Caco-2 (cell line): ENCODE data around the gene DOCK6. TPM values are rescaled to one million over a fixed set of nuclear protein-coding genes. Genes with fewer than 3 reads are reported as not detected.

ENCODE experiments used
- BruUV-seq: library from RNA; stranded (reverse); fragments of 400-500 nt; replicated peaks from 2 replicates; lab custom pipeline; 2021; lab: Mats Ljungman, UMichigan
- CTCF ChIA-PET: fragments of 300-600 bp; sonication (Branson Sonifier 250); formaldehyde crosslinking; loops from one replicate; lab custom pipeline; 2022; ENCODE audit warnings: antibody characterized with exemption; lab: Charles Lee
- POLR2A ChIA-PET: fragments of 300-600 bp; sonication (Branson Sonifier 250); formaldehyde crosslinking; loops from one replicate; lab custom pipeline; 2022; ENCODE audit warnings: antibody characterized with exemption; lab: Charles Lee
- DNase-seq, 2 experiments: peaks; one replicate each; pipeline versions ENCODE4 v3.0.0 to v3.0.0-alpha.2; 2020 to 2022
- H3K27me3 ChIP-seq: replicated peaks from 2 replicates; pipeline ENCODE4 v1.6.0; 2011; ENCODE audit warnings: low read length; ENCODE audit not compliant: control insufficient read depth, insufficient read depth
- H3K36me3 ChIP-seq: 2 replicates; pipeline ENCODE4 v1.5.1; 2011; ENCODE audit warnings: low read length; ENCODE audit not compliant: control insufficient read depth, insufficient read depth
- H3K4me1 ChIP-seq: fragments of 250-450 bp; sonication (Bioruptor Pico); 2 replicates; pipeline ENCODE4 v1.5.1; 2020; ENCODE audit warnings: mild to moderate bottlenecking
- H3K4me3 ChIP-seq: 2 replicates; pipeline ENCODE4 v1.5.1; 2011; ENCODE audit warnings: low read depth, mild to moderate bottlenecking, control low read depth, low read length
- H3K9me3 ChIP-seq: fragments of 250-450 bp; sonication (Bioruptor Pico); 2 replicates; pipeline ENCODE4 v1.5.1; 2020; ENCODE audit warnings: mild to moderate bottlenecking, moderate library complexity
- H3K27ac Mint-ChIP-seq: one replicate; pipeline ENCODE4 v1.8.0; 2022; ENCODE audit warnings: mixed read lengths; ENCODE audit not compliant: unreplicated experiment
- H3K27me3 Mint-ChIP-seq: one replicate; pipeline ENCODE4 v1.8.0; 2022; ENCODE audit warnings: mixed read lengths; ENCODE audit not compliant: insufficient read depth, unreplicated experiment
- H3K36me3 Mint-ChIP-seq: one replicate; pipeline ENCODE4 v1.8.0; 2022; ENCODE audit warnings: mild to moderate bottlenecking, mixed read lengths; ENCODE audit not compliant: insufficient read depth, unreplicated experiment
- H3K4me1 Mint-ChIP-seq: one replicate; pipeline ENCODE4 v1.8.0; 2022; ENCODE audit warnings: low read depth, mixed read lengths; ENCODE audit not compliant: unreplicated experiment
- H3K4me3 Mint-ChIP-seq: one replicate; pipeline ENCODE4 v1.8.0; 2022; ENCODE audit warnings: mild to moderate bottlenecking, moderate library complexity, mixed read lengths; ENCODE audit not compliant: unreplicated experiment
- H3K9me3 Mint-ChIP-seq: one replicate; pipeline ENCODE4 v1.8.0; 2022; ENCODE audit warnings: mixed read lengths; ENCODE audit not compliant: unreplicated experiment
- intact Hi-C: fragments of 100-400 bp; cut with micrococcal nuclease; formaldehyde crosslinking; loops from one replicate; pipeline ENCODE4 v1.10.0; 2022; ENCODE audit not compliant: unreplicated experiment
- total RNA-seq: library from RNA; stranded (reverse); gene quantifications from 2 replicates; pipeline ENCODE4 v1.2.3, GENCODE V29; 2022
- TF ChIP-seq, protein P1 (sequence below), 2 experiments: fragments of 200-600 bp in 1 of 2; IDR thresholded peaks; 1 replicate in 1 of 2; 2 replicates in 1 of 2; pipeline versions ENCODE4 v1.5.1 to v1.8.0; 2011 to 2022; ENCODE audit warnings: antibody characterized with exemption in 1 of 2, control low read depth in 1 of 2, inconsistent platforms in 1 of 2, low read depth in 1 of 2, low read length in 1 of 2, mild to moderate bottlenecking in 1 of 2, moderate library complexity in 1 of 2; ENCODE audit not compliant: insufficient read depth in 1 of 2, severe bottlenecking in 1 of 2, unreplicated experiment in 1 of 2

DOCK6 gene
- total RNA-seq, 1 experiment from 2014 or later = 84.1 TPM

- ChIA-PET CTCF (no interaction called here), POLR2A (interaction anchor here (0.7 kb wide), 1 partner anchor 516 kb away, joined by 3 read pairs; no protein-coding TSS in a partner anchor)
- no peak overlapping the region for H3K27ac Mint-ChIP-seq
- DNase-seq = no peak
- H3K4me3 Mint-ChIP-seq = no peak overlapping the region
- H3K27me3 Mint-ChIP-seq = no peaks in the 10 kb centered on the region
- H3K9me3 Mint-ChIP-seq = no peaks in the 10 kb centered on the region
- H3K4me1 Mint-ChIP-seq = peaks cover 4% of the 10 kb centered on the region
- Histone ChIP-seq H3K36me3 (no peaks in the 10 kb centered on the region), H3K27me3 (no peaks in the 10 kb centered on the region), H3K4me1 (peaks cover 6% of the 10 kb centered on the region; the same call in 1 of the 2 replicates), H3K9me3 (no peaks in the 10 kb centered on the region), H3K4me3 (no peak overlapping the region)
- intact Hi-C loops = no loop called here
- TF ChIP-seq, protein P1, sequence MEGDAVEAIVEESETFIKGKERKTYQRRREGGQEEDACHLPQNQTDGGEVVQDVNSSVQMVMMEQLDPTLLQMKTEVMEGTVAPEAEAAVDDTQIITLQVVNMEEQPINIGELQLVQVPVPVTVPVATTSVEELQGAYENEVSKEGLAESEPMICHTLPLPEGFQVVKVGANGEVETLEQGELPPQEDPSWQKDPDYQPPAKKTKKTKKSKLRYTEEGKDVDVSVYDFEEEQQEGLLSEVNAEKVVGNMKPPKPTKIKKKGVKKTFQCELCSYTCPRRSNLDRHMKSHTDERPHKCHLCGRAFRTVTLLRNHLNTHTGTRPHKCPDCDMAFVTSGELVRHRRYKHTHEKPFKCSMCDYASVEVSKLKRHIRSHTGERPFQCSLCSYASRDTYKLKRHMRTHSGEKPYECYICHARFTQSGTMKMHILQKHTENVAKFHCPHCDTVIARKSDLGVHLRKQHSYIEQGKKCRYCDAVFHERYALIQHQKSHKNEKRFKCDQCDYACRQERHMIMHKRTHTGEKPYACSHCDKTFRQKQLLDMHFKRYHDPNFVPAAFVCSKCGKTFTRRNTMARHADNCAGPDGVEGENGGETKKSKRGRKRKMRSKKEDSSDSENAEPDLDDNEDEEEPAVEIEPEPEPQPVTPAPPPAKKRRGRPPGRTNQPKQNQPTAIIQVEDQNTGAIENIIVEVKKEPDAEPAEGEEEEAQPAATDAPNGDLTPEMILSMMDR (IDR thresholded peaks at IDR 0.05; ENCODE audit: insufficient read depth in 1 of 2, low read depth in 1 of 2, low read length in 1 of 2, severe bottlenecking in 1 of 2, unreplicated experiment in 1 of 2) = no peak
- no TSS peak for BruUV-seq
- peaks cover 11% of the 10 kb centered on the region for H3K36me3 Mint-ChIP-seq
Measured at GRCh38 chr19:11159598-11160439, 102.5 kb downstream of the DOCK6 start.

DNA sequence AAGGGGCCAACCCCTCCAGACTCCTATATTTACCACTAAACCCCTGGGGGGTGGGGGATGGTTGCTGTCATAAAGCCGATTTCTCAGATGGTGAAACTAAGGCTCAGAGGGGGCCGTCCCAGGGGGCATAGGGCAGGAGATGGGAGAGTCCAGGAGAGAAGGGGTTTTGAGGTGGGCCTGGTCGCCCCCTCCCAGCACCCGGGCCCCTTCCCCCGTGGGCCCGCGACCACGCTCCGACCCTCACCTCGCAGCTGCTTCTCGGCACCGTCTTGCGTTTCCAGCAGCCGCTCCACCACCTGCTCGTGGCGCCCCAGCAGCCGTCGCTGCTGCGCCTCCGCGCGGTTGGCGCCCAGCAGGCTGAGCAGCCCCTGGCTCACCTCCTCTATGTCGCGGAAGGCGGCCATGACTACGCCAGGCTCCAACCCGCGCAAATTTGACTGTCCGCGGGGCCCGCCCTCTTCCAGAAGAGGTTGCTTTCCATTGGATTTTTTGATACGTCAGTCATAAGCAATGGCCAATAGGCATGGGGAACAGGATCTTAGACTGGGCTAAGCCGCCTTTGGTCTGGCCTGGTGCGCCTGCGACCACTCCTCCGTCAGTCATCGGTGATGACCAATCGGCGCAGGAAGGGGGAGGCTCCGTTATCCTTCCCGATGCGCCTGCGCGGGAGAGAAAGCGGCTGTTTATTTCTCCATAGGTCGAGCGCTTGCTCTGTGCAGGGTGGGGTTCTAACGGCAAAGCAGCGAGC is 106.8 kb downstream of the DOCK6 start, which contains the start of gene SPC24:
TSS of gene SPC24 (minus strand) at position 410 of the 748 bp plus-strand sequence. CDS start at position 404, 6 bp downstream.
- peaks cover 22% of the 10 kb centered on the region for H3K36me3 Mint-ChIP-seq
- intact Hi-C loops = loop anchor here (2.0 kb wide), 1 partner anchor 17 kb away; no protein-coding TSS in a partner anchor
- no peaks in the 10 kb centered on the region for H3K9me3 ChIP-seq
- H3K4me3 ChIP-seq = peak within 1 kb of the TSS; percentile 99
- peaks cover 11% of the 10 kb centered on the region for H3K4me1 Mint-ChIP-seq
- H3K4me3 Mint-ChIP-seq = peak within 1 kb of the TSS; percentile 73
- no peaks in the 10 kb centered on the region for H3K27me3 Mint-ChIP-seq
- TF ChIP-seq, protein P1 (IDR thresholded peaks at IDR 0.05; ENCODE audit: insufficient read depth in 1 of 2, low read depth in 1 of 2, low read length in 1 of 2, severe bottlenecking in 1 of 2, unreplicated experiment in 1 of 2) = no peak
- H3K36me3 ChIP-seq = no peaks in the 10 kb centered on the region; the same call in 1 of the 2 replicates
- BruUV-seq = no TSS peak
- H3K9me3 Mint-ChIP-seq = no peaks in the 10 kb centered on the region
- H3K27ac Mint-ChIP-seq = peak within 1 kb of the TSS; percentile 2
- H3K27me3 ChIP-seq = no peaks in the 10 kb centered on the region
- CTCF ChIA-PET = interaction anchor here (0.6 kb wide), 1 partner anchor 222 kb away, joined by 4 read pairs; no protein-coding TSS in a partner anchor
- peaks cover 9% of the 10 kb centered on the region; the same call in 1 of the 2 replicates for H3K4me1 ChIP-seq
- POLR2A ChIA-PET = interaction anchor here (0.6 kb wide), 1 partner anchor 12 kb away, joined by 15 read pairs; no protein-coding TSS in a partner anchor
- peak; percentile 96 to 97 for DNase-seq

DNA sequence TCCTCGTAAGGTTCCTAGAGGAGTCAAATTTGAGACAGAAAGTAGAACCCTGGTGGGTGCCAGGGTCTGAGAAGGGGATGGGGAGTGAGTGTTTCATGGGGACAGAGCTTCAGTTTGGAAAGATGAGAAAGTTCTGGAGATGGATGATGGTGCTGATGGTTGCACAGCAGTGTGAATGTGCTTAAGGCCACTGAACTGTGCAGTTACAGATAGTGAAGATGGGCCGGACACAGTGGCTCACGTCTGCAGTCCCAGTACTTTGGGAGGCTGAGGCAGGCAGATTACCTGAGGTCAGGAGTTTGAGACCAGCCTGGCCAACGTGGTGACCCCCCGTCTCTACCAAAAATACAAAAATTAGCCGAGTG is 107.7 kb downstream of the DOCK6 start:
- Mint-ChIP-seq H3K9me3 (no peaks in the 10 kb centered on the region), H3K36me3 (peaks cover 22% of the 10 kb centered on the region), H3K4me1 (peaks cover 11% of the 10 kb centered on the region), H3K27me3 (no peaks in the 10 kb centered on the region), H3K4me3 (peak overlapping the region; percentile 73), H3K27ac (peak overlapping the region; percentile 2)
- Histone ChIP-seq H3K27me3 (no peaks in the 10 kb centered on the region), H3K4me1 (peaks cover 9% of the 10 kb centered on the region; the same call in 1 of the 2 replicates), H3K4me3 (peak overlapping the region; percentile 99), H3K36me3 (no peaks in the 10 kb centered on the region; the same call in 1 of the 2 replicates), H3K9me3 (no peaks in the 10 kb centered on the region)
- TSS peak; percentile 54 for BruUV-seq
- POLR2A ChIA-PET = no interaction called here
- no peak for DNase-seq
- CTCF ChIA-PET = no interaction called here
- intact Hi-C loops = loop anchor here (2.0 kb wide), 1 partner anchor 16 kb away; no protein-coding TSS in a partner anchor
- TF ChIP-seq, protein P1 (IDR thresholded peaks at IDR 0.05; ENCODE audit: insufficient read depth in 1 of 2, low read depth in 1 of 2, low read length in 1 of 2, severe bottlenecking in 1 of 2, unreplicated experiment in 1 of 2) = no peak
